ENCODE results near the gene HOTAIR. TPM values are rescaled to one million over a fixed set of nuclear protein-coding genes. Genes with fewer than 3 reads are reported as not detected.

HOTAIR gene
- total RNA-seq, 1 experiment from 2014 or later = not detected

DNA sequence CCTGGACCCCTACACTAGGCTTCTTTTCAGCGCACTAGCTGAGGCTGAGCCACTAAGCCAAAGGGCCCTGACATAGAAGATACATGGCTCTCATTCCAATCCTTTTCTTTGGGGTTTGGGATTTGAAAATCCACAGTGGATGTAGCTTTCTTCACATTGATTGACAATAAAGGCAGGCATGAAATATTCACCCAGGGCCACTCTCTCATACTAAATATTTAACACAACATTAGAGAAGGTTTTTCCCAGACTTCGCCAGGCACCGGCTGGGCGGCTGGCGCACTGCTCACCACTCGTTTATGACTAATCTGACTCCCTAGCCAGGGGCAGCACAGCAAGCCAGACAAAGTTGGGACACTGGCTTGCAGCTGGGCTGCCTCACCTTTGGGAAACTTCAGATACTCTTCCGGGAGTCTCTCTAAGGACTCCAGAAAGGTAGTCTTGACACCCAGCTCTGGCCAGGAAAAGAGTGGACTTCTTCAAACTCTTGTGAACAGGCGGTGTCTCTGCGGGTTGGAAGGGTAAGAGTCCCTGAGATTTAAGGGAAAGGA lies 2.5 kb downstream of the HOTAIR start:
- no peak overlapping the region for H2AK5ac ChIP-seq (ENCODE audit: insufficient read length, low read length)
- H2AFZ ChIP-seq (ENCODE audit: low read length) = no peak overlapping the region
- no peak overlapping the region for H3T11ph ChIP-seq (ENCODE audit: low read length)
- H3K14ac ChIP-seq (ENCODE audit: insufficient read depth, low read length) = no peak overlapping the region
- Mint-ChIP-seq H3K27ac (no peak overlapping the region), H3K4me1 (peaks cover 14 to 21% of the 10 kb centered on the region in 2 experiments), H3K4me3 (no peak overlapping the region), H3K36me3 (ENCODE audit: insufficient read depth in 1 of 3, low read depth in 3 of 3) (peaks cover 0 to 8% (median 3%) of the 10 kb centered on the region in 3 experiments; a peak in 3 of 7 replicates), H3K9me3 (peaks cover 8 to 11% of the 10 kb centered on the region in 2 experiments; a peak in 4 of 5 replicates), H3K27me3 (ENCODE audit: low read depth) (peaks cover 100% of the 10 kb centered on the region)
- no peaks in the 10 kb centered on the region for H3K23me2 ChIP-seq (ENCODE audit: insufficient read length, low read depth, low read length, poor library complexity, severe bottlenecking)
- H4K8ac ChIP-seq (replicated peaks; ENCODE audit: insufficient read length, low read depth, low read length) = no peak overlapping the region
- H4K5ac ChIP-seq (ENCODE audit: insufficient read length, low read depth, low read length) = no peak overlapping the region
- no peaks in the 10 kb centered on the region for H3K79me1 ChIP-seq (ENCODE audit: insufficient read depth, low read depth, low read length, poor library complexity, severe bottlenecking)
- H3K4me2 ChIP-seq (ENCODE audit: insufficient read depth, insufficient read length, low read length) = no peak overlapping the region
- TF ChIP-seq, protein P1, sequence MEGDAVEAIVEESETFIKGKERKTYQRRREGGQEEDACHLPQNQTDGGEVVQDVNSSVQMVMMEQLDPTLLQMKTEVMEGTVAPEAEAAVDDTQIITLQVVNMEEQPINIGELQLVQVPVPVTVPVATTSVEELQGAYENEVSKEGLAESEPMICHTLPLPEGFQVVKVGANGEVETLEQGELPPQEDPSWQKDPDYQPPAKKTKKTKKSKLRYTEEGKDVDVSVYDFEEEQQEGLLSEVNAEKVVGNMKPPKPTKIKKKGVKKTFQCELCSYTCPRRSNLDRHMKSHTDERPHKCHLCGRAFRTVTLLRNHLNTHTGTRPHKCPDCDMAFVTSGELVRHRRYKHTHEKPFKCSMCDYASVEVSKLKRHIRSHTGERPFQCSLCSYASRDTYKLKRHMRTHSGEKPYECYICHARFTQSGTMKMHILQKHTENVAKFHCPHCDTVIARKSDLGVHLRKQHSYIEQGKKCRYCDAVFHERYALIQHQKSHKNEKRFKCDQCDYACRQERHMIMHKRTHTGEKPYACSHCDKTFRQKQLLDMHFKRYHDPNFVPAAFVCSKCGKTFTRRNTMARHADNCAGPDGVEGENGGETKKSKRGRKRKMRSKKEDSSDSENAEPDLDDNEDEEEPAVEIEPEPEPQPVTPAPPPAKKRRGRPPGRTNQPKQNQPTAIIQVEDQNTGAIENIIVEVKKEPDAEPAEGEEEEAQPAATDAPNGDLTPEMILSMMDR (conservative IDR thresholded peaks at IDR 0.05) = no peak
- H3K4me1 ChIP-seq (ENCODE audit: insufficient read depth, low read length) = no peaks in the 10 kb centered on the region
- no peaks in the 10 kb centered on the region for H4K20me1 ChIP-seq (ENCODE audit: control insufficient read depth, insufficient read depth, insufficient read length)
- H2BK5ac ChIP-seq (ENCODE audit: insufficient read length, low read length) = no peak overlapping the region
- WGBS (ENCODE audit: extremely low coverage, insufficient read length, low lambda C conversion rate) = no CpG with 5 or more reads among the region's 9 CpGs
- no peak overlapping the region for H2BK20ac ChIP-seq (ENCODE audit: low read depth, low read length, poor library complexity, severe bottlenecking)
- H3K56ac ChIP-seq (ENCODE audit: insufficient read length, low read depth, low read length) = no peak overlapping the region
- H3K4ac ChIP-seq (ENCODE audit: low read depth, low read length) = no peak overlapping the region
- no peak overlapping the region for H3K9ac ChIP-seq (ENCODE audit: extremely low read depth, insufficient read length, low read length)
- no peak overlapping the region for H3K27ac ChIP-seq (ENCODE audit: insufficient read length, low read depth, low read length)
- no peak overlapping the region for H4K91ac ChIP-seq (ENCODE audit: insufficient read length, low read depth, low read length)
- no peak overlapping the region for H3K18ac ChIP-seq (ENCODE audit: insufficient read length, low read depth, low read length)
- no peak overlapping the region for H3K23ac ChIP-seq (ENCODE audit: insufficient read length, low read depth, low read length)
- DNase-seq = no peak
- peaks cover 99% of the 10 kb centered on the region for H3K27me3 ChIP-seq (ENCODE audit: insufficient read depth, low read length)
- no peak overlapping the region for H2BK120ac ChIP-seq (ENCODE audit: low read depth, low read length, poor library complexity, severe bottlenecking)
- H2BK12ac ChIP-seq (ENCODE audit: insufficient read length, low read depth, low read length) = no peak overlapping the region
- no peaks in the 10 kb centered on the region for H3K79me2 ChIP-seq (ENCODE audit: insufficient read depth, low read length)
- no peaks in the 10 kb centered on the region for H3K9me3 ChIP-seq (ENCODE audit: control insufficient read depth, low read depth, low read length)
- H2BK15ac ChIP-seq (ENCODE audit: low read depth, low read length) = no peak overlapping the region; the same call in 1 of the 2 replicates
